HG03159 (cell line): ENCODE results near the gene MEX3A.
A peak's percentile ranks its signal among the peaks of the same experiment; 100 is the strongest.
"Not testable (repeated sequence)": the region's sequence is repeated elsewhere in the genome, so short reads cannot be mapped to it uniquely, and the experiment has no call there.

Experiments used
- ATAC-seq: cut with Tn5 transposase; IDR thresholded peaks from one replicate; pipeline ENCODE4 v1.9.1; 2021; ENCODE audit warnings: mild to moderate bottlenecking, moderate library complexity; ENCODE audit not compliant: unreplicated experiment

Gene MEX3A

GRCh38 chr1:156056326-156056849 is 25.9 kb downstream of the MEX3A start:
- no peak for ATAC-seq

DNA sequence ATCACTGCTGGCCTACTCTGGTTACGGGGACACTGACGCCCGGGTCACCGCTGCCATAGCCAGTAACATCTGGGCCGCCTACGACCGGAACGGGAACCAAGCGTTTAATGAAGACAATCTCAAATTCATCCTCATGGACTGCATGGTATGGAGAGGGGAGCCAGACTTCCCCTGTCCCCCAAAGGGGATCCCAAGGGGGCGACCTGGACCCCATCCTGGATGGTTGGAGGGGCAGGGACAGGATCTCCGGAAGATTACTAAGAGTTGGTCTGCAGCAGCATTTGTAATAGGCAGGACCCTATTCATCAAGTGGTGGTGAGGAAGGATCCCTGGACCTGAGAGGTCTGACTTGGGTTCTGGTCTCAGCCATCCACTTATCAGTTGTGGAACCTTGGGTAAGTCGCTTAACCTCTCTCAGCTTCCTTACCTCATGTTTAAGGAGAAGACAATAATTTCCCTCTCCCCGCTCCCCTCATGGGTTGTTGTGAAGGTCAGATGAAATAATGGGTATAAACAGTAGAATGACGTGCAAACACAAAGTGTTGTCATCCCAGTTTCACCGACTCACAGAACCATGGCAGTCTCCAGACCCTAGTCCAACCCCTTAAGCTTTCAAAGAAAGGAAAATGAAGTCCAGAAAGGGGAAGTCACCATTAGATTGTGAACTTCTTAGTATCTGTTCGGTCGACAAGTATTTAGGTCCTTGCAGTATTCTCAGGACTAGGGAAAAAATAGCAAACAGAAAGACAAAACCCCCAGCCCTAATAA is 26.8 kb downstream of the MEX3A start:
- ATAC-seq = no peak

- peak; percentile 75 for ATAC-seq
Measured at GRCh38 chr1:156054500-156055280, 27.6 kb downstream of the MEX3A start, which contains the start of gene LAMTOR2. LAMTOR2 (plus strand) TSS chr1:156054782; CDS start chr1:156054890, 108 bp downstream.

- peak; percentile 37 for ATAC-seq
Measured at GRCh38 chr1:156053768-156054499, 28.3 kb downstream of the MEX3A start, which contains the start of gene UBQLN4. UBQLN4 (minus strand) TSS chr1:156053798; CDS start chr1:156053701, 97 bp downstream.

- no peak for ATAC-seq
Measured at GRCh38 chr1:156052862-156053767, 29.1 kb downstream of the MEX3A start.

DNA sequence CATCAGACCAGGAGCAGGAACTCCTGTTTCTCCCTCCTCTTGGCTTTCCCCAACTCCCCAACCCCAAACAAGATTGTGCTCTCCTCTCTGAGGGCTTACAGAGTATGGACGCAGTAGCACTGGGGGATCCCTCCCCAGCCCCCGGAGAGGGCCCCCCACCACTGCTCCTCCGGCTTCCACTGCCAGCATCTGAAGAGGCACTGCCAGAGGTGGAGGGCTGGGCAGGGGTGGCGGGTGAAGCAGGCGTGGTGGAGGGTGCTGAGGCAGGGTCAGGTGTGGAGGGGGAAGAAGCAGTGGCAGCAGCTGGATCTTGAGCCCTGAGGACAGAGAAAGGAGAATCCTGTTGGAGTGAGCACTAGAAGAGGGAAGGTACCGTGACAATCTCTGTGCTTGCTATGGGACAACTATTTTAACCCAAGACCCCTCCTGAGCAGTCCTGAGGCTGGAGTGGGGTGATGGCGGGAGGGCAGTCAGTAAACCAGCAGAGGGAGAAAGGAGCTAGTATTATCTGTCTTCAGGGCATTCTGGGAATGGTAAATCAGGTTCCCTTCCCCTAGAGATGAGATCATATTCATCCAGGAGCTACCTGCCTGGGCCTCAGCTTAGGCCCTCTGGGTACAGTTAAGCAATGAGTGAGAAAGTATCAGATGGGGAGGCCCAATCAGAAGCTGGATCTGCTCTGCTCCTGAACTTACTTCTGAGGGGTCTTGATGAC is 31.1 kb downstream of the MEX3A start:
- ATAC-seq = no peak

GRCh38 chr1:156050376-156050775 is 31.9 kb downstream of the MEX3A start:
- ATAC-seq = no peak

GRCh38 chr1:156048663-156049258 is 33.5 kb downstream of the MEX3A start:
- no peak for ATAC-seq

- no peak for ATAC-seq
Measured at GRCh38 chr1:156045076-156045475, 37.2 kb downstream of the MEX3A start.

DNA sequence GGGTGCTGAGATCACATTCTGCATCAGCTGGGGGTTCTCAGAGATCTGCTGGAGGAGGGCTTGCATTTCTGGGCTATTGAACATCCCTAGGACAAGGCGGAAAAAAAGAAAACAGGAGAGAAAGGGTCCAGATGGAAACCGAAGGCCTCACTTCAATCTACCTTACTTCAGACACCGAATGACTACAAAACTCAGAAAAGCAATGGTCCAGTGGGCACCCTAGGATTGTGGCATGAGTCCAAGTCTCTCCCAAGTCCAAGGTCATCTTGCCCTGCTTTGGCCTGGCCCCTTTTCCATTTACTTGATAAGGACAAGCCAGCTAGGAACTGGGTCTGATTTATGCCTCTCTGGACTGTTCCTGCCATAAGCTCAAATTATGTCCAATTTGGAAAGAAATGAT is 39.4 kb downstream of the MEX3A start:
- ATAC-seq = no peak

DNA sequence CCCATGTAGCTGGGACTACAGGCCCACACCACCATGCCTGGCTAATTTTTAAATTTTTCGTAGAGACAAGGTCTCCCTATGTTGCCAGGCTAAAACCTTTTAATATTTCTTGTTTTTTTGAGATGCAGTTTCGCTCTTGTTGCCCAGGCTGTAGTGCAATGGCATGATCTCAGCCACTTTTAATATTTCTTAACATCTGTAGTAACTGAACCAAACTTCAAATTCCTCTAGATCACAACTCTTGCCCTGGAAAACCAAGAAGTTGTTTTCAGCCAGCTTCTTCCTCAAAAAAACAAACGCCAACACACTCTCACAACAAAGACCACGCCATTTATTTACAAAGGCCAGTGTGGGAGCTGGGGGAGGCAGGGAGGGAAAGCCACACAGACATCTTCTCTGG is 47.3 kb downstream of the MEX3A start:
- ATAC-seq = not testable (repeated sequence)

DNA sequence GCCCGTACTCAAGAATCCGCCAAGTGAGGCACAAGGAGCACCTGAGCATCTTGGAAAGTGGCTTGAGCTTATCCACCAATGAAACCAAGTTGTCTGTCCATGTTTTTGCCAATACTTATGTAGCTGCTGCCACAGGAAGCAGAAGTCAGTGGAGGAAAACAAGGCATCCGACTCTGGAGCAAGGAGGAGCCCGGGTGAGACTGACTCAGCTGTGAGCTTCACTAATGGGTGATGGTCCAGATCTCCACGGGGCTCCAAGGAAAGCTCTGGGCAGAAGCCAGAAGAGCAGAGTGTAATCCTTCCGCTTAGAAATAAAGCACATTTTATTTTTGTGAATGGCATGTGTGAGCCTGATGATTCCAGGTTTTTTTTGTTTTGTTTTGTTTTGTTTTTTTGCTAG is 49.3 kb downstream of the MEX3A start:
- ATAC-seq = no peak

GRCh38 chr1:156026588-156026987 is 55.7 kb downstream of the MEX3A start:
- ATAC-seq = no peak

- ATAC-seq = no peak
Measured at GRCh38 chr1:156025876-156026275, 56.4 kb downstream of the MEX3A start.

- ATAC-seq = no peak
Measured at GRCh38 chr1:156024801-156025200, 57.5 kb downstream of the MEX3A start.
